Stimulated activated CD8-positive, alpha-beta memory T cell treated with anti-CD3 and anti-CD28 coated beads, Interleukin-7, amount 100 ng/mL, for 48 hours (primary cell): ENCODE data around the gene BRMS1L.

Source experiments
- DNase-seq, 2 donors: peaks; one replicate each; pipeline ENCODE4 v3.0.0-alpha.2; 2020; ENCODE audit warnings: low read depth in 1 of 2; ENCODE audit errors: extremely low read depth in 1 of 2

BRMS1L gene

DNA sequence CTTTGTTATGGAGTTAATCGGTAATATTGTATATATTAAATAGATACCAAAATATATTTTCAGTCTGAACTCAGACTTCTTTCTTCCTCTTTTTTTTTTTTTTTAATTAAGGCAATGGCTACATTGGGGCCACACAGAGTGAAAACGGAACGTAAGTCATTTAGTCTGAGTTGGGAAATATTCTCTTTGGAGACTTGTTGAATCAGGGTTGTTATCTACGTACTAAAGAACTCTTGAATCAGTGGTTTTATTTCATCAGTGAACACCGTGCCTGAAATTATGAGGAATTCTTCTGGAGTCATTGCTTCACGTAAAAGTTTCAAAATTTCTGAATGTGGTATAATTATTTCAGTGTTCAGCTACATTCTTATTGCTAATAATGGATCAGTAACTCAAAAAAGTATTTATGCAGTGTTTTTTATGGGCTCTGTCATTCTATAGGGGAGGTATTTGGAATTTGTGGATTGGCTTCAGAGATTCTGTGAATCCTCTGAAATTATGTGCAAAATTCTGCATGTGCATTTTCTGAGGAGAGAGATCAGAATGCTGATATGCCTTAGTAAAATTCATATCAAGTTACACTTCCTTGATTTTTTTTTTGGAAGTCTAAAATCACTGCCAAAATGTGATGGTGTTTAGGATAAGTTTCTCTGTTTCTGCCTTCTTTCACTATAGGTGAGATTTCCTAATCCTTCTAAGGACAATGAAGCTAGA is 39.6 kb downstream of the BRMS1L start:
- no peak for DNase-seq

DNA sequence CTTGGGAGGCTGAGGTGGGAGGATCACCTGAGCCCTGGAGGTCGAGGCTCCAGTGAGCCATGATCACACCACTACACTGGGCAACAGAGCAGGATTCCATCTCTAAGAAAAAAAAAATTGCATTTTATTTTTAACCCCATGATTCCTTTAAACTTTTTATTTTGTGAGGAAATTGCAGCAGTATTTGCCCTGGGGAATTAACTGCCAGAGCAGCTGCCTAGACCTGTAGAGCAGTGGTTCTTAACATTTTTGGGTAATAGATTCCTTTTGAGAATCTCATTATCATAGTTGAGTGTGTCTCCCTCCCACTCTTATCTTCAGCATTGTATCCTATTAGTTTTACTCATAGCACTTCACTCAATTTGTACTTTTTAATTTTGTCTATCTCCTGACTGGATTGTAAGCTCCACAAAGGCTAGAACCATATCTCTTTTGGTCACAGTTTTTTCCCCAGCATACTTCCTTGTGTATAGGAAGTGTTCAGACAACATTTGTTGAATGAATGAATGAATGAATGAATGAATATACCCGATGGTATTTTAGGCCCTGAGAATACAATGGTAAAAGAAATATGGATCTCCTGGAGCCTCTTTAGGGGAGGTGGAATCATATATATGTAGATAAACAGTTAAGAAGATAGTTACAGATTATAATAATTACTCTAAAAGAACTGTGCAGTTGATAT is 40.6 kb downstream of the BRMS1L start:
- no peak for DNase-seq

DNA sequence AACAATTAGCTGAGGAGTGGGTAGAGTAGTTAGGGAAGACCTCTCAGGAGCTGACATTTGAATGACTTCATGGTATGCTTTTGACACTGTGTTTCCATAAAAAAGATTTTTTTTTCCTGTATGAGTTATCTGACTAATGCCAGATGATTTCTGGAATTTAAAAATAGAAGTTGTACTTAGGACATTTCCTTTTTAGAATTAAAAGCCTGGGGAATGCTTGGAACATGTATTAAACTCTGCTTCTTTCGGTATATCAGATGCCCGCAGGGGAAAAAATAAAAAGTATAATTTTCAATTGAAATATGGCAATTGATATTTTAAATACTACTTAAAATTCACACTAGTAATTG is 41.1 kb downstream of the BRMS1L start:
- no peak for DNase-seq

DNA sequence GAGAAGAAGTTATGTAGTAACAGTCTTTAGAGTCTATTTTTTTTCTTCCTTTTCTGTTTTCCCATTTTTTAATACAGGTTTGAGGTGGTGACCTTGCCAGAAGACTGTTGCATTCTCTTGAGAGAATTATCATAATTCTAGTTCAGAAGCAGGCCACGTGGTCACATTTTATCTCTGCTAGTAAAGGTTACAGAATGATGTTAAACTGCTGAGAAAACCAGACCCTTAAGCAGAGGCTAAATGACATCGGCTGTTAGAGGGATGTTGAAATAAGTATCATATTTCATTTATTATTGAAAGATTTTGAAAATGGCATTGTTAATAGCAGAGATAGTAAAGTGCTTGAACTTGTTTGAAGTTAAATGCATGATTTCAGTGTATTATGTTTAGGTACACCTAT is 49.2 kb downstream of the BRMS1L start:
- no peak for DNase-seq

DNA sequence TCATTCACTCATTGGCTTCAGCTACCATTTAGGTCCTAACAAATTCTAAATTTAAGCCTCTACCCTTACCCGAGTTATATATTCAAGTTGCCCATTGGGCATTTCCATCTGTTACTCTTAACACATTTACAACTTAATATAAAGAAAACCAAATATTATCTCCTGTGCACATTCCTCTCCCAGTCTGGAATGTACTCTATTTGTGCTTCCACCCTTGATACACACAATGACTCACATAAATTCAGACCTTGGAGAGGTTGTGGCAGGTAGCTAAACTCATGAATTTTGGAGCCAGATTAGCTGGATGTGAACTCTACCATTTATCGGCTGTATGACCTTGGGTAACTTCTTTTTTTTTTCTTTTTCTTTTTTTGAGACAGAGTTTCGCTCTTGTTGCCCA is 51.1 kb downstream of the BRMS1L start:
- no peak for DNase-seq

DNA sequence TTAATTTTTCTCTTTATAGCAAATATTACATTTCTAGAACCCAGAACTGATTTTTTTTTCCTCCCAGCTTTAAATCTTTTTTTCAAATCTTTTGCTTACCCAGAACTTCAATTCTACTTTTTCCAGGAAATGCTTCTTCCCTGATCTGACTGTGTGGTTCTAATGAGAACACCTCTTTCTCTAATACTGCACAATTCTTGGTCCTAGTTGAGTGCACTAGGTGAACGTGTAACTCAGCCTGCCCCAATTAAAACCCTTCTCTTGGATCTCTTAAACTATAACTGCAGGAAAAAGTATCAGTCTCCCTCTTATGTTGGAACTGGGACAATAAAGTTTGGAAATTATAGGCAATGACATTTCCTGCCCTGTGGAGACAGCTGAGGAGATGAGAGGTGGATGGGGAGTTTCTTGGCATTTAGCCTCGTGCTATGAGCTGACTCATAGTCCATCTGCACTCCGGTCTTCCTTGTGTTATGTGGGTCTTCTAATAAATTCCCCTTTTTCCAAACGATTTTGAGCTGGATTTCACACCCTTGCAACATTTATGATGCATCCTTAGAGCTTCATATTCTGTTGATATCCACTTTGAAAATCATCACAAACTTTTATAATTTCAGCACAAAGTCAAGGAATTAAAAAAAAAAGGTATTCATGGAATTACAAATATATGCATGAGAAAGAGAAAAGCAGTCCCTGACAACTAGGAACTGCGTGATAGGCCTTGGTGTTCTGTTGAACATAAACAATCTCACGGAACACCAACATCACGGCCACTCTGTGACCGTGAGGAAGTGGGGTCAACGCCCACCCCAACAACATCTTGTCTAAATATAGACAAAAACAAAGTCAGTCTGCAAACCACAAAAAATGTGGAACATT is 52.4 kb downstream of the BRMS1L start:
- no peak for DNase-seq

DNA sequence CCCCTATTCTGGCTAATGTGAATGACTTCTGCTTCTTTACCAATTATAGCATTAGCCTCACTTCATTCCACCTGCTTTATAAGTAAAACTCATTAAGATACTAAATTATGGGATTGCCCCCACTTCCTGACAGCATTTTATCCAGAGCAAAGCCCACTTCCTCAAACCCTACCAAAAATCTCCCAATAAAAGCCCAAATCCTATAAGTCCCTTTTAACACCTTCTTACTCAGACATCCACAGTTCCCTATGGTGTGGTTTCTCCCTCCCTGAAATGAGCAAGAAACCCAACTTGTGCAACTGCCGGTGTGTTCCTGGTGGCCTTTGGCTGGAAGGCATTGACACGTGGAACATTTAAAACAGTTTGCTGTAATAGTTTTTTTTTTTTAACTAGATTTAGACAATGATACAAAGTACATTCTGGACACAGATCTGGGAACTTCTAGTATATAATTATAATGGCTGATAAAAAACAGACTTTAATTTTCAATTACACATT is 53.1 kb downstream of the BRMS1L start:
- DNase-seq = no peak

DNA sequence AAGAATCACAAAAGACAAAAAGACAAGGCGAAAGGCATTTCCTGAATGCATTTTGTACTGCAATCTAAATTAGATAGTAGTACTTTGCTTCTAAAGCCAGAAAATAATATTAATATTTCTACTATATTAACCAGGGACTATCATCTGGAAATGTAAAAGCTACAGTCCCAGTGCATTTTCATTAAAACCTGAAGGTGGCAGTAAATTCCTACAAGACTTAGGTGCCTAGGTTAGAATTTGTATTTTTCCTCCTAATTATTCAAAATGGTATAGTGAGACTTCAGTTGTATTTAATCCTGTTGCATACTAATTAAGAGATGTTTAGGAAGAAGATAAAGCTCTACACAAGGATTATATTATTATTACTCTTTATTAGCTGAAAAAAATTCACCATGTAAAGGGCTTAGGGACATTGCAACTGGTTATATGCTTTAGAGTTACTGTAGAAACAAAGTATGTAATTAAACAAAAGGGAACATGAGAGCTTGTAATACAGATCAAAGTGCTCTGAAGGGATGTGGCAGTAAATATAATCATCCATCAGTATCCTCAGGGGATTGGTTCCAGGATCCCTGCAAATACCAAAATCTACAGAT is 53.6 kb downstream of the BRMS1L start:
- no peak for DNase-seq

DNA sequence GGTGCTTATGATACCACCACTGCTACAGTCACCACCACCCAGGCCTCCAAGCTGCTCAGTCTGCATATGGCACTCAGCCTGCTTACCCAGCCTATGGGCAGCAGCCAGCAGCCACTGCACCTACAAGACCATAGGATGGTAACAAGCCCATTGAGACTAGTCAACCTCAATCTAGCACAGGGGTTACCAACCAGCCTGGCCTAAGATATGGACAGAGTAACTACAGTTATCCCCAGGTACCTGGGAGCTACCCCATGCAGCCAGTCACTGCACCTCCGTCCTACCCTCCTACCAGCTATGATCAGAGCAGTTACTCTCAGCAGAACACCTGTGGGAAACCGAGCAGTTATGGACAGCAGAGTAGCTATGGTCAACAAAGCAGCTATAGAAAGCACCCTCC is 55.1 kb downstream of the BRMS1L start:
- no peak for DNase-seq

DNA sequence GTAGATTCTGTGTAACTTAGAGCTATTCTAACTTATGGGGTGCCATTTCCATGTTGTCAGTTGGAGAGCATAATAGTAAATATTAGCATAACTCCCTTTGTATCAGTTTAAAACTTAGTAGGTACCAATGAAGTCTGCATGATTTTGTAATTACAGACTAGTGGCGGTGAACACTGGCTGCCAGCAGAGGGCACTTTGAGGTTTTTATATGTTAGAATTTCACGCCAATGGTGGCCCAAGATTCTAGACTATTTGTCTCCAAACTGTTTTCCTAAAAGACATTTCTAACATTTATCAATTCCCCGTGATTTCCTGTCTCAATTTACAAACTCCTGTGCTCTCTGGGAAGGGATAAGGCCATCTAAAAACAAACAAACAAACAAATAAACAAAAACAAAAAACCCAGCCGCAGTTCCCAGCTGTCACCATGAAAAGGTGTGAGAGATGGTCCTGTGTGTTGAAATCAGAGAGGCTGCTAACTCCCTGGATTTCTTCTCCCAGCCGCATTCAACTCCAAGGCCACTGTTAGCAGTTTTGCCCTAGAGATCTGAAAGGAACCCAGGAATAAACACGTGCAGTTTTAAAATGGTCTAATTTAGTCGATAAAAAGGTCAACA is 57.6 kb downstream of the BRMS1L start:
- no peak for DNase-seq

DNA sequence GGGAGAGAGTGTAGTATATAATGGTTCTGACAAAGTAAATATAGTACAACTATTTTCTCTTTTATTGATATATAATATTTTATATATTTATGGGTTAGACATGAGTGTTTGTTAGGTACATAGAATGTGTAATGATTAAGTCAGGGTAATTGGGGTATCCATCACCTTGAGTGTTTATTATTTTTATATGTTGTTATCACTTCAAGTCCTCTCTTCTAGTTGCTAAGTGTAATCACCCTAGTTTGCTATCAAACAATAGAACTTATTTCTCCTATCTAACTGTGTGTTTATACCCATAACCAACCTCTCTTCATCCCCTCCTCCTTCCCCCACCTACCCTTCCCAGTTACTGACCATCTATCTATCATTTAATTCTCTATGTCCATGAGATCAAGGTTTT is 64.2 kb downstream of the BRMS1L start:
- no peak for DNase-seq

DNA sequence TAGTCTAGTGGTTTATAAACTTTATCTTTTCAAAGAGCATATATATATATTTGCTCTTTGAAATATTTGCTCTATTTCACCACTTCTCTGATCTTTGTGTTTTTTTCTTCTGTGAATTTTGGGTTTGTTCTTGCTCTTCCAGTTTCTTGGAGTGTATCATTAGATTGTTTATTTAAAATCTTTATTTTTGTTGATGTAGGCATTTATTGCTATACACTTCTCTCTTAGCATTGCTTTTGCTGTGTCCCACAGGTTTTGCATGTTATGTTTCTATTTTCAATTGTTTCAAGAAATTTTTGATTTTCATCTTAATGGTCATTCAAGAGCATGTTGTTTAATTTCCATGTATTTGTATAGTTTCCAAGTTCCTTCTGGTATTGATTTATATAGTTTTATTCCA is 69.1 kb downstream of the BRMS1L start:
- DNase-seq = no peak

DNA sequence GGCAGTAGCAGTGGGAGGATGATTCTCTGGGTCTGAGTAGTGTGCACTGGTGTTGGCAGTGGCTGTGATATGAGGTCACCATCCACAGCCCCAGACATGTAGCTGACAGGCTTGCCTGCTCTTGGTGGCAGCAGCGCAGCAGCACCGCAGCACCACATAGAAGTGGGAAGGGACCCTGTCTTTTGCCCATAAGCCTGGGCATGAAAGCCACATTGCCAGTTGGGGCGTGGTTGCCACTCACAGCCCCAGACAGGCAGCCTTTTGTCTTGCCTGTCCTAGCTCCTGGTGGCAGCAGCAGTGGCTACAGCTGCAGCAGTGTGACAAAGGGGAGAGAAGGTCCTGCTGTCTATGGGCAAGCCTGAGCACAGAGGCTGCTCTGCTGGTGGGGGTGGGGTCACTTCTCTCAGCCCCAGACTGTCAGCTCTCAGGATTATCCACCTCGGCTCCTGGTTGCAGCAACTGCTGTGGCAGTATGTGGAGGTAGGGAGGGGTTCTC is 71.5 kb downstream of the BRMS1L start:
- DNase-seq = no peak

DNA sequence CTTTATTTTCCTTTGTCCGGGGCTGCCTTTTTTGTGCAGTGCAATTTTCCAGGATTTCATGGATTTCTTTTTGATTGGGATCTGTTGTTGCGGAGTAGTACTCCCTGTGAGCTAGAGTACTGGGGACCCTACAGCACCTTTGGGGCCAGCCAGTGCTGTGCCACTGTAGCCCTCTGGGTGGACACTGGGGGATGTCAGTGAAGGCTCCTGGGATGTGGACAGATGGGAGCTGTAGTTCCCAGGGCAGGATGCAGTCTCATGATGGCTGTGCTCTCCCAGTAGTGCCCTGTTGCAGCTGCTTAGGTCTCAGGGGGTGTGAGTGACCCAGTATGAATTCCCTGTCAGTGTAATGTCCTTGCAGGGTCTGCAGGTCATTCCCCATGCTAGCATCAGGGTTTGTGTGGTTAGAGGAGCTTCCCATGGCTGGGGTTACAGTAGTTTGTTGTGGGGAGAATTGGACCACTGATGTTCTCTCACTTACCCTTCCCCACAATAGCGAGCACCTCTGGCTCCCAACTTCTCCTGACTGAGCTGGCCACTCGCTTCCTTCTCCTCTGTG is 72.2 kb downstream of the BRMS1L start:
- DNase-seq = no peak

DNA sequence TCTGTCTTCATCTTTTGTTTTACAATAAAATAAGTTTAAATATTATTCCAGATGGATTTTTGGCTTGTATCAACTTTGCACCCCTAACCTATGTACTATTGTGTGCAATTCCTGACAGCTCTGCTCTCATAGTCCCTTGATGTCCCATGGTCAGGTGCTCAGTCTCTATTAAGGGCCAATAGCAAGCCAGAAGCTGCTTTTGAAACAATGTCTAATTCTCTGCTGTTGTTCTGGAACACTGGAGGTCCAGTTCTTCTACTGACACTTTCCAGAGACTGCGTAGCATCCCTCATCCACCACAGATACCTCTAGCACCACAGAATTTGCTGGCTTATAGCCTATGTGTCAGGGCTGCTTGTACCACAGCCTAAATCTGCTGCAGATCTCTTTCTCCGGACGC is 74.6 kb downstream of the BRMS1L start:
- no peak for DNase-seq

DNA sequence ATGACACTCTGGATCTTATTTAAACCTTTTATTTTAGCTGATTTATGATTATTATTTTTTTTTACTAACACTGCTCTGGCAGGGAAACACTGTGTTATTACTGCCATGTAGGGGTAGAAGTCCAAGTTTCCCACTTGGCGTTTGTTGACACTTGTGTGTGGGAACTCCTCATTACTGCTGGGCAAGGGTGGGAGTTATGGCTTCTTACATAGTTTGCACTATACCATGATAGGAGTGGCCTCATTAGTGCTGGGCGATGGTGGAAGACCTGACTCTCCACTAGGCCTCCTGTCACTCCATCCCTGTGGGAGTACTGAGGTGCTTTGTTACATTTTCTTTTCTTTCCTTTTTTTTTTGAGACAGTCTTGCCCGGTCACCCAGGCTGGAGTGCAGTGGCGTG is 83.5 kb downstream of the BRMS1L start:
- no peak for DNase-seq

DNA sequence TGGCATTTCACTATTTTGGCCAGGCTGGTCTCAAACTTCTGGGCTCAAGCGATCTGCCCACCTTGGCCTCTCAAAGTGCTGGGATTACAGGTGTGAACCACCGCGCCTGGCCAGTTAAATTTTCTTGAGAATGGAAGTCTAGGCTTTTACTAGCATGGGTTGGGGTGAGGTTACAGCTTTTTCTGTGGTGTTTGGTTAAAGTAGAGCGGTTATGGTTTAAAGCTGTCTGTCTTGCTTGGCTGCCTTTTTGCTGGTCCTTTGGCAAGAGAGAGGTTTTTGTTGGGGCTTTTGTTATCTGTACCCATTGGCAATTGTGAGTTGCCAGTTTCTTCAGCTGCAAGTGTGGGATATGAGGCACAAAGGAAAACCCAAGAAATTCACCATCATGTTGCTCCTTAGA is 84.1 kb downstream of the BRMS1L start:
- DNase-seq = no peak

DNA sequence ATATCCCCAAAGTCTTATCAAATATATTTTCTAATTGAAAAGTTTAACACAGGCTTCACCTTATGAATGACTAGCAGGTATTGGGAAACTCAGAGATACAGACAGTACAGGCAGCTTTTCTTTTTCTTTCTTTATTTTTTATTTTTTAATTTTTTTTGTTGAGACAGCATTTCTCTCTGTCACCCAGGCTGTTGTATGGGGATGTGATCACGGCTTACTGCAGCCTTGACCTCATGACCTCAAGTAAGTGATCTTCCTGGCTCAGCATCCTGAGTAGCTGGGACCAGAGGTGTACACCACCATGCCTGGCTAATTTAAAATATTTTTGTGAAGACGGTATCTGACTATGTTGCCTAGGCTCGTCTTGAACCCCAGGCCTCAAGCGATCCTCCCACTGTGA is 85.0 kb downstream of the BRMS1L start:
- DNase-seq = no peak

DNA sequence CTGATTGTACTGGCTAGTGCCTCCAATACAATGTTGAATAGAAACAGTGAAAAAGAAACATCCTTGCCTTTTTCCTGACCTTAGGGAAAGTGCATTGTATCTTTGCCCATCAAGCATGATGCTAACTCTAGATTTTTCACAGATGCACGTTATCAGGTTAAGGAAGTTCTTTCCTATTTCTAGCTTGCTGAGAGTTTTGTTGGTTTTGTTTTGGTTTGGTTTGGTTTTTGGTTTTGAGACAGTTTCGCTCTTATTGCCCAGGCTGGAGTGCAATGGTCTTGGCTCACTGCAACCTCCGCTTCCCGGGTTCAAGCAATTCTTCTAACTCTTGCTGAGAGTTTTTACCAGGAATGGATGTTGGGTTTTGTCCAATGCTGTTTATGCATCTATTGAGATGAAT is 89.0 kb downstream of the BRMS1L start:
- DNase-seq = no peak

DNA sequence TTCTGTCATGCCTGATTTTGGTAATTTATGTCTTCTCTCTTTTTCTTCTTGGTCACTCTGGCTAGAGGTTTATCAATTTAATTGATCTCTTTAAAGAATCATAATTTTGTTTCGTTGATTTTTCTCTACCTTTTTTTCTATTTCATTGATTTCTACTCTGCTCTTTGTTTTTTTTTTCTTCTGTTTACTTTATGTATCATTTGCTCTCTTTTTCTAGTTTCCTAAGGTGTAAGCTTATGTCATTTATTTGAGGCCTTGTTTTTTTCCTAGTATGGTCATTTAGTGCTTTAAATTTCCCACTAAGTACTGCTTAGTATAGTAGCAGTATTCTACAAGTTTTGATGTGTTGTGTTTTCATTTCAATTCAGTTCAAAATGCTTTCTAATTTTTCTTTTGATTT is 89.6 kb downstream of the BRMS1L start:
- DNase-seq = no peak
